Measurements from ENCODE around the gene ERCC6. TPM values are rescaled to one million over a fixed set of nuclear protein-coding genes. Genes with fewer than 3 reads are reported as not detected.

The ERCC6 gene
- total RNA-seq, 1 donor from 2014 or later = 30.2 TPM

- H3K36me3 Mint-ChIP-seq (ENCODE audit: insufficient read depth) = peaks cover 4% of the 10 kb centered on the region
- TF ChIP-seq CTCF (IDR thresholded peaks at IDR 0.05; ENCODE audit: unreplicated experiment) = no peak
- DNase-seq (ENCODE audit: low spot score, unreplicated experiment) = no peak
- no peaks in the 10 kb centered on the region for H3K9me3 Mint-ChIP-seq (ENCODE audit: low read depth)
- H3K27ac Mint-ChIP-seq = no peak overlapping the region
- peaks cover 6% of the 10 kb centered on the region for H3K27me3 Mint-ChIP-seq
- peaks cover 20% of the 10 kb centered on the region for H3K4me1 Mint-ChIP-seq (ENCODE audit: low read depth)
- H3K4me3 Mint-ChIP-seq (ENCODE audit: low read depth) = peak overlapping the region; percentile 93
These were observed 1.3 kb upstream of the ERCC6 start for GRCh38 chr10:49540056-49540797.

- Mint-ChIP-seq H3K4me3 (ENCODE audit: low read depth) (peak overlapping the region; percentile 93), H3K36me3 (ENCODE audit: insufficient read depth) (peaks cover 4% of the 10 kb centered on the region), H3K27ac (peak overlapping the region; percentile 95), H3K27me3 (peaks cover 6% of the 10 kb centered on the region), H3K4me1 (ENCODE audit: low read depth) (peaks cover 20% of the 10 kb centered on the region), H3K9me3 (ENCODE audit: low read depth) (no peaks in the 10 kb centered on the region)
- no peak for DNase-seq (ENCODE audit: low spot score, unreplicated experiment)
- no peak for TF ChIP-seq CTCF (IDR thresholded peaks at IDR 0.05; ENCODE audit: unreplicated experiment)
These were observed 482 bp upstream of the ERCC6 start for GRCh38 chr10:49539320-49539885.

GRCh38 chr10:49534670-49535381, 4.1 kb downstream of the ERCC6 start:
- H3K36me3 Mint-ChIP-seq (ENCODE audit: insufficient read depth) = peaks cover 6% of the 10 kb centered on the region
- H3K27me3 Mint-ChIP-seq = no peaks in the 10 kb centered on the region
- no peak for DNase-seq (ENCODE audit: low spot score, unreplicated experiment)
- TF ChIP-seq CTCF (IDR thresholded peaks at IDR 0.05; ENCODE audit: unreplicated experiment) = no peak
- H3K4me1 Mint-ChIP-seq (ENCODE audit: low read depth) = peaks cover 19% of the 10 kb centered on the region
- no peaks in the 10 kb centered on the region for H3K9me3 Mint-ChIP-seq (ENCODE audit: low read depth)
- no peak overlapping the region for H3K4me3 Mint-ChIP-seq (ENCODE audit: low read depth)
- no peak overlapping the region for H3K27ac Mint-ChIP-seq

- Mint-ChIP-seq H3K27me3 (no peaks in the 10 kb centered on the region), H3K36me3 (ENCODE audit: insufficient read depth) (peaks cover 8% of the 10 kb centered on the region), H3K4me3 (ENCODE audit: low read depth) (no peak overlapping the region), H3K27ac (no peak overlapping the region), H3K4me1 (ENCODE audit: low read depth) (peaks cover 6% of the 10 kb centered on the region), H3K9me3 (ENCODE audit: low read depth) (no peaks in the 10 kb centered on the region)
- DNase-seq (ENCODE audit: low spot score, unreplicated experiment) = no peak
- TF ChIP-seq CTCF (IDR thresholded peaks at IDR 0.05; ENCODE audit: unreplicated experiment) = no peak
These were observed 6.5 kb downstream of the ERCC6 start for GRCh38 chr10:49532461-49532860.

GRCh38 chr10:49528977-49529506, 9.9 kb downstream of the ERCC6 start:
- Mint-ChIP-seq H3K9me3 (ENCODE audit: low read depth) (no peaks in the 10 kb centered on the region), H3K27ac (no peak overlapping the region)

More at GRCh38 chr10:49528977-49529506, 9.9 kb downstream of the ERCC6 start:
- H3K4me1 Mint-ChIP-seq (ENCODE audit: low read depth) = no peaks in the 10 kb centered on the region
- TF ChIP-seq CTCF (IDR thresholded peaks at IDR 0.05; ENCODE audit: unreplicated experiment) = no peak
- H3K4me3 Mint-ChIP-seq (ENCODE audit: low read depth) = no peak overlapping the region
- DNase-seq (ENCODE audit: low spot score, unreplicated experiment) = no peak
- peaks cover 13% of the 10 kb centered on the region for H3K36me3 Mint-ChIP-seq (ENCODE audit: insufficient read depth)
- no peaks in the 10 kb centered on the region for H3K27me3 Mint-ChIP-seq
